Chondrocyte (in vitro differentiated cells): Measurements from ENCODE around the gene C3orf18. TPM values are rescaled to one million over a fixed set of nuclear protein-coding genes. Genes with fewer than 3 reads are reported as not detected.

Experiments
- DNase-seq: peaks from one replicate; pipeline ENCODE4 v3.0.0; 2021; ENCODE audit warnings: mixed read lengths, low spot score
- H3K27ac Mint-ChIP-seq: one replicate; pipeline ENCODE4 v1.8.0; 2021; ENCODE audit warnings: mild to moderate bottlenecking, moderate library complexity, mixed read lengths; ENCODE audit not compliant: unreplicated experiment
- H3K27me3 Mint-ChIP-seq: 2 replicates; pipeline ENCODE4 v1.8.0; 2021; ENCODE audit warnings: low read depth, mixed read lengths
- H3K36me3 Mint-ChIP-seq: 2 replicates; pipeline ENCODE4 v1.8.0; 2021; ENCODE audit warnings: low read depth, mixed read lengths
- H3K4me1 Mint-ChIP-seq: 2 replicates; pipeline ENCODE4 v1.8.0; 2021; ENCODE audit warnings: low read depth, mild to moderate bottlenecking, mixed read lengths
- H3K4me3 Mint-ChIP-seq: one replicate; pipeline ENCODE4 v1.8.0; 2021; ENCODE audit warnings: mild to moderate bottlenecking, moderate library complexity, mixed read lengths; ENCODE audit not compliant: unreplicated experiment
- H3K9me3 Mint-ChIP-seq: 2 replicates; pipeline ENCODE4 v1.8.0; 2021; ENCODE audit warnings: low read depth, mixed read lengths
- CTCF ChIP-seq: fragments of 200-600 bp; sonication (generic); IDR thresholded peaks from 2 replicates; pipeline ENCODE4 v1.5.0; 2021; ENCODE audit warnings: antibody characterized with exemption, mild to moderate bottlenecking, moderate library complexity
- total RNA-seq: library from RNA; stranded (reverse); gene quantifications from 3 replicates; pipeline ENCODE4 v1.2.1, GENCODE V29; 2021

Gene C3orf18
- total RNA-seq, 1 donor from 2014 or later, result 5.8 TPM

DNA sequence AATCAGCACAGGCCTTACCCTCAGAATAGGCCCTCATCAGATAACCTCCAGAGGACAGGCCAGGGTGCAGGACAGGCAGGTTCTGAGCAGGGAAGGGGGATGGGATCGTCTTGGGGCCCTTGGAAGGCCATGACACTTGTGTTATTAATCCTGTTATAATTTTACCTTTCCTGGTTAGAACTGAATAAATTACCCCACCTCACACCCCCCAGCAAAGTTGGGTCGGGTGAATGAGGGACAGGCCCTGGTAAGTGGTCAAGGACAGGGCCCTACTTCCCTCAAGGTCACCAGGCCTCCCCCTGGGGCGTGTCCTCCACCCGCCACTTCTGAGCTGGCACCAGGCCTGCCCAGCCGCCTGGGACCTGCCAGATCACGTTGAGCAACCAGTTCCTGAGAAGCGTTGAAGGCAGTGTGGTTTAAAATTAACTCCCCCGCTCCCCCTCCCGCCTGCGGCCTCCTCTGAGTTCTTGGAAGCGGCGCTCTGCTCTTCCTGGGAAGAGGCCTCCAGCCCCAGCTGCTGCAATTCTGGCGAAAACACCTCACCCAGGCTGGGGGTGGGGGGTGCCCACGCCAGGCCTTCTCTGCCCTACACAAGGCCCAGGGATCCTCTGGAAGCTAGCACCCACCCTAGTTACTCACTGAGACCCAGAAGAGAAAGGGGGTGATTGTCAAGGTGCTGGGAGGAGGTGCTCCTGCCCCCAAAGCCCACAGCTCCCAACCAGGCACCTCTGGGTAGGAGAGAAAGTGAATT is 33.5 kb upstream of the C3orf18 start:
- Mint-ChIP-seq H3K36me3 (no peaks in the 10 kb centered on the region), H3K27me3 (no peaks in the 10 kb centered on the region), H3K4me3 (no peak overlapping the region), H3K9me3 (no peaks in the 10 kb centered on the region), H3K27ac (peak overlapping the region; percentile 100), H3K4me1 (peaks cover 38% of the 10 kb centered on the region)
- TF ChIP-seq CTCF, result no peak
- DNase-seq, result no peak

DNA sequence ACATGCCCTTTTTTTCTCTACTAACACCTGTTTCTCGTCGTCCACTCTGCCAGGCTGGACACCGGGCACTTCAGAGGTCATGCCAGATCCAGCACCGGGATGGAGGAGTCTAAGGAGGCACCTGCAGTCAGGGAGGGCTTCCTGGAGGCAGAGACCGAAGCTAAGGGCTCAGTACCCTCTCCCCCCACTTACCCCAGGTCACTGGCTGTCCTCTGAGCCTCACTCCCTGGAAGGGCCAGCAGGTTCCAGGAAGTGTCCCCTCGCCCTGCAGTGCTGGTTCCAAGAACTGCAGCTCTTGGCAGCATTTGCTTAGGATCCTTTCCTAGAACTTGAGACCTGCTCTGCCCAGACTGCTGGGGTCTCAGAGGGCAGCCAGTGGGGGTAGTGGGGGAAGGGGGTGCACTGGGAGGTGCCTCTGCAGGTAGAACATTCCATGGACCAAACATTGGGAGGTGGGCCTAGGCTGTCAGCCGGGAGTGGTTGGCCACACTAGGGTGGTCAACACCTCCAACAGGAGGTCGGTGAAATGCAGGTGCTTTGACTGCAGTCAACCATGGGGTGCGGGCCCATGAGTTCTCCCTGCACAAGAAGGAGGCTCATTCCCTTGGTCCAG is 32.7 kb upstream of the C3orf18 start:
- Mint-ChIP-seq H3K36me3 (no peaks in the 10 kb centered on the region), H3K27ac (peak overlapping the region; percentile 100), H3K4me1 (peaks cover 38% of the 10 kb centered on the region), H3K9me3 (no peaks in the 10 kb centered on the region), H3K27me3 (no peaks in the 10 kb centered on the region), H3K4me3 (no peak overlapping the region)
- DNase-seq, result no peak
- TF ChIP-seq CTCF, result no peak

DNA sequence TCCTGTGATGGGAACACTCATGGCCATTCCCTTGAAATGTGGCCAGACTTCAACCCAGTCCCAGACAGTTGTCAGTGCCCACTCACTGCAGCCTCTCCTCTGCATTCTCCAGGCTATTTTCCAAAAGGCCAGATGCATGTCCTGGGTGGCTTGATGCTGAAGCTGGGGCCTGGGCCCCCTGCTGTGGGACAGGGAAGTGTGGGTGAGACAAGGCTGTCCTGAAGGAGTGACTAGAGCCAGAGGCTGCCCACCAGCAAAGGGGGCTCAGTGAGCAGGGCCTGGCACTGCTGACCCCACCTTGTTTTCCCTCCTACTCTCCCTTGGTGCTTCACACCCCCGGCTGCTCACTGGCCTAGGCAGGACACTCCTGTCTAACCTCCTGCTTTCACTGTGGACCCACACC is 32.2 kb upstream of the C3orf18 start:
- Mint-ChIP-seq H3K36me3 (no peaks in the 10 kb centered on the region), H3K9me3 (no peaks in the 10 kb centered on the region), H3K4me1 (peaks cover 38% of the 10 kb centered on the region), H3K4me3 (no peak overlapping the region), H3K27ac (peak overlapping the region; percentile 51), H3K27me3 (no peaks in the 10 kb centered on the region)
- no peak for DNase-seq
- no peak for TF ChIP-seq CTCF

DNA sequence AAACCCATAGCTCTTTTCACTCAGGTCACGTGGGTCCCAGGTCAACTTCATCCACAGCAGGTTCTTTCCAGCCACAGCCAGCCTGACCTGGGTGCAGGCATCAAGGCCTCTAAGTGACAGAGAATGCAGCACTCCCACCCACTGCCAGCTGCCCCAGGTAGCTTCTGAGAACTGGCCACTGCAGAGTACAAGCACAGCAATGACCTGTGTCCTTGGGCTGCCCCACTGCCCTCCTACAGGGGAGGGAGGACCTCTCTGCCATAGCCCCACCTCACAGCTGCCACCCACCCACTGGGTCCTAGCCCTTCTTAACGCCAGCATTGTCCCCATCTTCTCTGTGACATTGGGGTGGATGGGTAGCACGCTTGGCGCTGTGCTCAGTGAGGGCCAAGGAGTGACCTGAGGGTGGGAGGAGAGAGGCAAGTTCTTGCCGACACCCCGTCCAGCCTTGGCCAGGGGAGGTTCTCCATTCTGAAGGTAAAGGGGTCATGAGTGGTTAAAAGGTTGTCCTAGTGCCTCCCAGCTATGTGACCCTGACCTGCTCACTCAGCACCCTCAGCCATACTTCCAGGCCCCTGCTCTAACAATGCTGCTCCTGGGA is 31.7 kb upstream of the C3orf18 start:
- no peak for TF ChIP-seq CTCF
- Mint-ChIP-seq H3K4me3 (no peak overlapping the region), H3K9me3 (no peaks in the 10 kb centered on the region), H3K4me1 (peaks cover 38% of the 10 kb centered on the region), H3K27me3 (no peaks in the 10 kb centered on the region), H3K36me3 (no peaks in the 10 kb centered on the region), H3K27ac (no peak overlapping the region)
- no peak for DNase-seq

- DNase-seq, result no peak
- Mint-ChIP-seq H3K27me3 (no peaks in the 10 kb centered on the region), H3K4me3 (no peak overlapping the region), H3K9me3 (no peaks in the 10 kb centered on the region), H3K4me1 (peaks cover under 1% of the 10 kb centered on the region), H3K36me3 (no peaks in the 10 kb centered on the region), H3K27ac (no peak overlapping the region)
- no peak for TF ChIP-seq CTCF
Measured at GRCh38 chr3:50594253-50594785, 26.8 kb upstream of the C3orf18 start.
